GM18507 (cell line): ENCODE data around the gene CENPM.
"Not testable (repeated sequence)": the region's sequence is repeated elsewhere in the genome, so short reads cannot be mapped to it uniquely, and the experiment has no call there.

ENCODE experiments used
- DNase-seq: peaks from one replicate; pipeline ENCODE4 v3.0.0; 2011; ENCODE audit warnings: low read depth; ENCODE audit not compliant: insufficient read length; ENCODE audit errors: extremely low spot score
- FAIRE-seq: peaks from 2 replicates; lab custom pipeline; 2011; peaks lifted over from hg19 to GRCh38; lab: Jason Lieb, UNC

Gene CENPM

DNA sequence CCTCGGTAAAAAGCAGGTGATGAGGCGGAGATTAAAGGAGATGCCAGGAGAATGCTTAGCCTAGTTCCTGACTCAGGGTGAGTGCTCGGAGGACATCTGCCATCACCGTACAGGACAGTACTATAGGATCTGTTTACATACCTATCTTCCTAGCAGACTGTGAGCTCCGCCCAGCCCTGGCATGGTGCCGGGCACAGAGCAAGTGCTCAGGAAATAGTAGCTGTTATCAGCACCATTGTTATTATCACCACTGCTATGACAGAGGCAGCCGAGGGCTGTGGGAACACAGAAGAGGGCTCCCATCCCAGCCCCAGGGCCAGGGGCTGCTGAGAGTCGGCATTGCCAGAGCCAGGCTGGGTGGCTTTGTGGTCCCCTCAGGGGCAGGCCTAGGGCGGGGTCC, 21.6 kb upstream of the CENPM start:
- FAIRE-seq = no peak

DNA sequence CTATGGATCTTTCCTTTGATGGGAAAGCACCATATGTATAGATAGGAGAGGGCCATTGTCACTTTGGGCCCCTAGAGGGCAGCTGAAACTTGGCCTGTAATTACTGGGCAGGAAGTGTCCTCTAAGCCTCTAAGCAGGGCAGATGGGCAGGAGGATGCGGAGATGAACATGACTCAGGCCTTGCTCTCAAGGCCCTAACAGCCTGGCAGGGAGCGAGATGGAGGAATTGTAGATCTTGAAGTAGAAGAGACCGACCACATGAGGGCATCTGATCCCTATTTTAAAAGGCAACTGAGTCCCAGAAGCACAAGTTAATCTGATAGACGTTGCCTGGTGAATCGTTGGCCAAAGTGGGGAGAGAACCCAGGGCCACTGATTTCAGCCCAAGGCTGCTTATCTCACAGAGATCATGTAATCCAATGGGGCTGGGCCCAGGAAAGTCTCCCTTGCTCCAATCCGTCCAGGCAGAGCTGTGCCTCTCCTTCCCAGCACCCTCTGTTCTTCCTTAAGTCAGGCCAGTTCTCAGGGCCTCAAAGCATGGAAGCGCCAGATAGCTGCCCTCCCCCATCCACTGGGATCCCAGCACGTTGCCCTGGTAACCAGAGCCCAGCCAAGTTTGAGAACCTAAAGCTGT, 19.8 kb upstream of the CENPM start:
- peak; percentile 47 for DNase-seq
- peak; percentile 88 for FAIRE-seq

More for the DNA sequence above, 21.6 kb upstream of the CENPM start:
- no peak for DNase-seq

DNA sequence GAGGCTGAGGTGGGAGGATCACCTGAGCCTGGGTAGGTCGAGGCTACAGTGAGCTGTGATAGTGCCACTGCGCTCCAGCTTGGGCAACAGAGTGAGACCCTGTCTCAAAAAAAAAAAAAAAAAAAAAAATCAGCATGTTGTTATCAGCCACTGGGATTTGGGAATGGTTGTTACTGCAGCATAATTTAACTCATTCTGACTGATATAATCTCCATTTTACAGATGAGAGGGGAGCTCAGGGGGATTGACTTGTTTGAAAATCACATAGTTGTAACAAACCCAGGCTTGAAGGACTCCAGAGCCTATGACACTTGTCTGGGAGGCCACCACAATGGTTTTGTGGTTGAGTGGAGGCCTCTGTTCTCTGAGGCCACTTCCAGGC, 19.3 kb upstream of the CENPM start:
- FAIRE-seq (no peak), DNase-seq (no peak)

- DNase-seq = no peak
- FAIRE-seq = no peak
These were observed 17.1 kb upstream of the CENPM start for GRCh38 chr22:41964112-41964491.

- no peak for DNase-seq
- FAIRE-seq = no peak
These were observed 16.6 kb upstream of the CENPM start for GRCh38 chr22:41963453-41964111.

DNA sequence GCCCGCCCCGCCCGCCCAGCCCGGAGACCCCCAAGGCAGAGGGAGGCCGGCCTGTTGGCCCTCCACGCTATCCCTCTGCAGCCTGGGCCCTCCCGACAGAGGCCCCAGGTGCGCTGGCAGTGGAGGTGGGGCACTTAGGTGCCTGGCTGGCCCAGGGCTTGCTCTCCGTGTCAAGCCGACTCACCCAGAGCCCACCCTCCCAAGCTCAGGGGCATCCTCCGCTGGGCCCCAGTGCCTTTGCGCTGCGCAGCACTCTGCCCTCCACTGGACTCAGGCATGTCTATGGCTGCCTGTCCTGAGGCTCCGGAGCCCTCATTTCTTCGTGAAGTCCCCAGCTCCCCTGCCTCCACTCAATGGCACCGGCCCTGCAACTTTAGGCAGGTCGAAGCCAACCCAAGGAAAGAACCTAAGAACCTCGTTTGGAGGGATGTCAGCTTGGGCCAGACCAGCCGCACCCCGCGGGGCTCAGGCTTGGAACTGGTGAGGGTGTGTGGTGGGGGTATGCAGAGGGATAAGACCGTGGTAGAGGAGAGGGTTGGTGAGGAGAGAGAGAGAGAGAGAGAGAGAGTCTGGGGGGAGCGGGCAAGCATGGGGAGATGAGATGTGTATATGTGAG, 11.1 kb upstream of the CENPM start:
- DNase-seq (no peak), FAIRE-seq (no peak)

GRCh38 chr22:41952713-41953112, 5.8 kb upstream of the CENPM start:
- no peak for DNase-seq

DNA sequence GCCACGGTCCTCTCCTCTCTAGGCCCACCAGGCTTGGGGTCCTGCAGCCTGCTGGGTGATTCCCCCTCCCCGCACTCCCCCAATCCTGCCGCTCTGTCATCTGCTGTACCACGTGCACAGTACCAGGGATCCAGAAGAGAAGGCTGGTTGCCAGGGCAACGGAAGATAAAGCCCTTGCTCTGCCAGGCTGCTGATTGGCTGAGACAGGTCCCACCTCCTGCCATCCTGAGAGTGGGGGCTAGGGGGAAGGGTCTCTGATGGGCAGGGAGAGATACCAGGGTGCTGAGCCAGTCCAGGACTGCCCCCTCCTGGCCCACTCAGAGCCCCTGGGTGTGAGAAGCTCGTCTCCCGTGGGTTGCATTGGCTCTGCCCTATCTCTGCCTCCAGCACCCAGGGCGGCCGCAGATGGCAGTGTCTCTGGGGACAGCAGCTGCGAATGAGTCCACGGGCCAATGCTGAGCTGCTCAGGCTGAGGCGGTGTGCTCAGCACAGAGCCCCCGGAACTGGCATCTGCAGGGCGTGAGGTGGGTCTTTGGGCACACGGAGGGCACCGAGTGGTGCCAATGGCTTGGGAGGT, 5.0 kb upstream of the CENPM start, which contains the start of gene SMIM45:
Gene SMIM45, plus strand, starts transcription at position 253 of the 577 bp plus-strand sequence.
- DNase-seq = no peak
- FAIRE-seq = no peak

More at GRCh38 chr22:41952713-41953112, 5.8 kb upstream of the CENPM start:
- FAIRE-seq = no peak

- DNase-seq (no peak), FAIRE-seq (peak; percentile 87)
These were observed 2.5 kb upstream of the CENPM start for GRCh38 chr22:41949297-41949965.

DNA sequence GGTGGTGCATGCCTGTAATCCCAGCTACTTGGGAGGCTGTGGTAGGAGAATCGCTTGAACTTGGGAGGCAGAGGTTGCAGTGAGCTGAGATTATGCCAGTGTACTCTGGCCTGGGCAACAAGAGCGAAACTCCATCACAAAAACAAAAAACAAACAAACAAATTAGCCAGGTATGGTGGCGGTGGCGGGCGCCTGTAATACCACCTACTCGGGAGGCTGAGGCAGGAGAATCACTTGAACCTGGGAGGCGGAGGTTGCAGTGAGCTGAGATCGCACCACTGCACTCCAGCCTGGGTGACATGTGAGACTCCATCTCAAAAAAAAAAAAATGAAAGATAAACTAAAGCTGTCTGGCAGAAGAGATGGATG, 2.0 kb upstream of the CENPM start:
- DNase-seq, FAIRE-seq: not testable (repeated sequence)

GRCh38 chr22:41948142-41948541, 1.2 kb upstream of the CENPM start:
- DNase-seq (no peak), FAIRE-seq (peak; percentile 57)

- DNase-seq (no peak), FAIRE-seq (peak; percentile 56)
These were observed 600 bp upstream of the CENPM start for GRCh38 chr22:41947424-41948080.

DNA sequence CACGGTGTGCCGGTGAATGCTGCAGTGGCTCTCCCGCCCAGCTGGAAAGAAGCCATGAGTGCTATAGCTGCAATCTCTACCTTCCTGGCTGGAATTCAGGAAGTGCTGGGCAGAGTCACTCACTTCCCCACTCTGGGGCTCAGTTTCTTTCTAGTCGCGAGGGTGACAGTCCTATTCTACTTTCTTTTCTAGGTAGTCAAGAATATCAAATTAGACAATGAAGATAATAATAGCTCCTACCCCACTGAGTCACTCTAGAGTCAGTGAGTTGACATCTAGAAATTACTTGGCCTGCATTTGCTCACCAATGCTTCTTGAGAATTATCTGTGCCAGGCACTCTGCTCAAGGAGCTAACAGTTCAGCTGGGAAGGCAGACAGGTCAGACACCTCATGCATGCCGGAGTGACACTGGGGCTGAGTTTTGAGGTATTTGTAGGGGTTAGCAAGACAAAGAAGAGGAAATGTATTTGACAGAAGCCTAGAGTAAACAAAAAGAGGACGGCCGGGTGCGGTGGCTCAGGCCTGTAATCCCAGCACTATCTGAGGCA, 3.2 kb downstream of the CENPM start:
- FAIRE-seq (no peak), DNase-seq (no peak)

DNA sequence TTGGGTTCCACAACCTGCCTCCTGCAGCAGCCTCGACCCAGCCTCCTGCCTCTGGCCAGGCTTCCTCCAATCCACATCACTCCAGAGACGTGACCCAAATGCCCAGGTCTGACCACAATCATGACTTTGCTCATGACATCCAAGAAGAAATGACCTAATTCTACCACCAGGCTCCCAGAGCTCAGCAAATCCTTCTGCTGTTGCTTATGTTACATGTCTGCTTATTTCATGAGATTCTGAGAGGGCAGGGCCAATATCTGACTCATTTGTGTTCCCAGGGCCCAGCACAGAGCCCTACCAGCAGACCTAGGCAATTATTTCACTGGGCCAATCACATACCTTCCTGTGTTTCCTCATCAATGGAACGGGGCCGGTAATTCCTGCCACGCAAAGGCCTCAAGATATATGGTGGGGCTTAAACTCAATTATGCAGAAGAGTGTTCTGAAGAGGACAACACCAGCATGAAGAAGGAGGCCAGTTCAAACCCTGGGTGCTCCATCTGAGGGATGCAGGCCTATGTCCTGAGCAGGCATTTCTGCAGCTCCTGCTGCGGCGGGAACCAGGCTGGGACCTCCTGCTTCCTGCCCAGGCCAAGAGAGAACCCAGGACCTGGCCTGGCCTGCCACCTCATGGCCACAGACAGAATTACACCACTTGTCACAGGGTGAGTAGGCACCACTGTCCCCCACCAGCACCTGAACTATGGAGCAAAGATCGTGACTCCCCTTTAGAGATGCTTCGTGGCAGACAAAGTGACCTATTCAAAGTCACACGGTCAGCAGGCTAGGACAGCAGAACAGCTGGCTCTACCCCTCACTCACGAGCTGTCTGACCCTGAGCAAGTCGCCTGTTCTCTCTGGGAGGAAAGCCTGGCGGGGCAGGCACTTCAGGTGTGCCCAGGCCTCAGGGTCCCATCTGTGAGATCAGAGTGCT, 5.9 kb downstream of the CENPM start:
- DNase-seq (no peak), FAIRE-seq (peak; percentile 98)

GRCh38 chr22:41939981-41940831, 6.7 kb downstream of the CENPM start:
- DNase-seq (no peak), FAIRE-seq (peak; percentile 99)

GRCh38 chr22:41936894-41937169, 10.1 kb downstream of the CENPM start:
- DNase-seq (no peak), FAIRE-seq (peak; percentile 33)

- FAIRE-seq (peak; percentile 50), DNase-seq (no peak)
These were observed 11.4 kb downstream of the CENPM start for GRCh38 chr22:41935509-41935908.

GRCh38 chr22:41935015-41935351, 12.0 kb downstream of the CENPM start:
- FAIRE-seq (no peak), DNase-seq (no peak)
